ENCODE results near the gene AGAP3. TPM values are rescaled to one million over a fixed set of nuclear protein-coding genes. Genes with fewer than 3 reads are reported as not detected.

Gene AGAP3
- total and polyA plus RNA-seq, 2 of the 4 experiments (the other 2 are of a cell fraction), result 35.3 to 93.9 TPM

- TF ChIP-seq ELK1 (IDR thresholded peaks at IDR 0.05; ENCODE audit: borderline replicate concordance, low read depth, low read length), result no peak
- peak; percentile 14; the same call in 1 of the 2 replicates for TF ChIP-seq MAZ (IDR thresholded peaks at IDR 0.05; ENCODE audit: borderline replicate concordance, low read depth, low read length)
These were observed 25.7 kb upstream of the AGAP3 start (continued) for GRCh38 chr7:151060416-151061212.
